ENCODE measurements around the gene ECPAS. TPM values are rescaled to one million over a fixed set of nuclear protein-coding genes. Genes with fewer than 3 reads are reported as not detected.

Gene ECPAS
- total RNA-seq, 1 experiment from 2014 or later = 106 TPM

- Histone ChIP-seq H2BK15ac (ENCODE audit: low read depth, low read length) (no peak overlapping the region), H4K20me1 (ENCODE audit: control insufficient read depth, insufficient read depth, insufficient read length) (no peaks in the 10 kb centered on the region), H2BK12ac (ENCODE audit: insufficient read length, low read depth, low read length) (no peak overlapping the region), H3K79me1 (ENCODE audit: insufficient read depth, low read depth, low read length, poor library complexity, severe bottlenecking) (no peaks in the 10 kb centered on the region), H3T11ph (ENCODE audit: low read length) (no peak overlapping the region), H4K8ac (replicated peaks; ENCODE audit: insufficient read length, low read depth, low read length) (no peak overlapping the region), H2BK5ac (ENCODE audit: insufficient read length, low read length) (no peak overlapping the region), H4K5ac (ENCODE audit: insufficient read length, low read depth, low read length) (no peak overlapping the region), H2BK20ac (ENCODE audit: low read depth, low read length, poor library complexity, severe bottlenecking) (no peak overlapping the region), H4K91ac (ENCODE audit: insufficient read length, low read depth, low read length) (no peak overlapping the region), H3K9me3 (ENCODE audit: control insufficient read depth, low read depth, low read length) (no peaks in the 10 kb centered on the region), H3K27me3 (ENCODE audit: insufficient read depth, low read length) (no peaks in the 10 kb centered on the region), H3K23ac (ENCODE audit: insufficient read length, low read depth, low read length) (no peak overlapping the region), H3K4me1 (ENCODE audit: insufficient read depth, low read length) (no peaks in the 10 kb centered on the region), H3K56ac (ENCODE audit: insufficient read length, low read depth, low read length) (no peak overlapping the region), H2BK120ac (ENCODE audit: low read depth, low read length, poor library complexity, severe bottlenecking) (no peak overlapping the region), H3K23me2 (ENCODE audit: insufficient read length, low read depth, low read length, poor library complexity, severe bottlenecking) (no peaks in the 10 kb centered on the region), H2AFZ (ENCODE audit: low read length) (no peak overlapping the region), H2AK5ac (ENCODE audit: insufficient read length, low read length) (no peak overlapping the region), H3K27ac (ENCODE audit: insufficient read length, low read depth, low read length) (no peak overlapping the region), H3K9ac (ENCODE audit: extremely low read depth, insufficient read length, low read length) (no peak overlapping the region), H3K4ac (ENCODE audit: low read depth, low read length) (no peak overlapping the region), H3K18ac (ENCODE audit: insufficient read length, low read depth, low read length) (no peak overlapping the region), H3K79me2 (ENCODE audit: insufficient read depth, low read length) (no peaks in the 10 kb centered on the region), H3K14ac (ENCODE audit: insufficient read depth, low read length) (no peak overlapping the region), H3K4me2 (ENCODE audit: insufficient read depth, insufficient read length, low read length) (no peak overlapping the region)
- no CpG with 5 or more reads among the region's 1 CpG for WGBS (ENCODE audit: extremely low coverage, insufficient read length, low lambda C conversion rate)
- no peaks in the 10 kb centered on the region for H3K9me3 Mint-ChIP-seq
- no peaks in the 10 kb centered on the region for H3K4me1 Mint-ChIP-seq
- H3K27ac Mint-ChIP-seq = peak overlapping the region in 1 of 3 experiments; percentile 31; a peak in 1 of 7 replicates
- no peaks in the 10 kb centered on the region for H3K27me3 Mint-ChIP-seq (ENCODE audit: low read depth)
- no peak for TF ChIP-seq CTCF (conservative IDR thresholded peaks at IDR 0.05)
- peaks cover 20 to 67% (median 32%) of the 10 kb centered on the region in 3 experiments; a peak in 6 of 7 replicates for H3K36me3 Mint-ChIP-seq (ENCODE audit: insufficient read depth in 1 of 3, low read depth in 3 of 3)
- H3K4me3 Mint-ChIP-seq = no peak overlapping the region
- no peak for DNase-seq
Observed at GRCh38 chr9:111381006-111381405, 103.2 kb downstream of the ECPAS start.
